NB4 (cell line): Measurements from ENCODE around the gene RAB25.

Experiments
- CTCF ChIP-seq: IDR thresholded peaks from one replicate; pipeline ENCODE4 v1.5.1; 2012; ENCODE audit warnings: low read depth, low read length
- POLR2A ChIP-seq: IDR thresholded peaks from 2 replicates; pipeline ENCODE4 v1.6.1; 2011; ENCODE audit warnings: mild to moderate bottlenecking; ENCODE audit not compliant: insufficient read length; ENCODE audit errors: extremely low read depth

GRCh38 chr1:156021954-156022353 lies 39.0 kb upstream of the RAB25 start:
- TF ChIP-seq POLR2A (no peak), CTCF (no peak)
